Cardiac septum (tissue), 1 donor: ENCODE measurements around the gene NDUFAF4. TPM values are rescaled to one million over a fixed set of nuclear protein-coding genes. Genes with fewer than 3 reads are reported as not detected.

ENCODE experiments used
- DNase-seq: peaks from one replicate; pipeline ENCODE4 v3.0.0-alpha.2; 2020; ENCODE audit warnings: low spot score
- intact Hi-C: fragments of 100-400 bp; cut with DNase I; formaldehyde crosslinking; loops from one replicate; pipeline ENCODE4 v1.14.0; 2022
- long read RNA-seq: library from polyadenylated mRNA; unstranded; transcript quantifications from one replicate; pipeline ENCODE4 v2.0.0, GENCODE V29; 2021
- total RNA-seq: library from RNA; stranded (reverse); fragmentation: NEBNext Ultra II Directional; extraction: Animal tissue kit (Norgen Biotek cat#: 25700); gene quantifications from one replicate; pipeline ENCODE4 v1.2.1, GENCODE V29; 2021
- donor health status: DM: no; HTN: no; CAD: no.

Gene NDUFAF4
- total RNA-seq, result 103 TPM
- long read RNA-seq, transcript NDUFAF4-201 (3 exons, 2,399 nt), result major isoform, 52 of 61 reads
- long read RNA-seq, partial matches to known transcripts, result 0 of 61 reads
- long read RNA-seq, other reads (novel, unspliced or antisense), result 6 of 61 reads

GRCh38 chr6:96897396-96898240 is at the start of gene NDUFAF4:
TSS of gene NDUFAF4 (minus strand) at chr6:96897891. CDS start at chr6:96897801, 90 bp downstream.
- intact Hi-C loops, result loop anchor here (2.0 to 5.0 kb wide), 5 partner anchors 27 to 375 kb away; partner anchors contain the start of genes GPR63, KLHL32 and UFL1
- DNase-seq, result peak; percentile 97

DNA sequence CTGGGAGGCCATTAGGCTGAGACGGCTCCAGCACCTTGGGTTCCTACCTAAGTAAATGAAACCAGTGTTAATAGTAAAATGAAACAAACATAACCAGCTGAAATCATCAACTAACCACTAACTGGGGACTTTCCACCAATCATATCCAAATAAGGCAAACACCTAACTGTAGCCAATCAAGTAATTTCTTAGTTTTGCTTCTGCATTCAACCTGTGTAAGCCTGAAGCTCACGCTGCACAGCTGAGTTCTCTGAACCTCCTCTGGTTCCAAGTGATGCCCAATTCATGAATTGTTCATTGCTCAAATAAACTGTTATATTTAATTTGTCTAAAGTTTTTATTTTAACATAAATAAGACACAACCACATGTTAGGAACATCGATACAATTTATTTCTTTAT is 49.4 kb upstream of the NDUFAF4 start:
- DNase-seq, result no peak
- intact Hi-C loops, result no loop called here

DNA sequence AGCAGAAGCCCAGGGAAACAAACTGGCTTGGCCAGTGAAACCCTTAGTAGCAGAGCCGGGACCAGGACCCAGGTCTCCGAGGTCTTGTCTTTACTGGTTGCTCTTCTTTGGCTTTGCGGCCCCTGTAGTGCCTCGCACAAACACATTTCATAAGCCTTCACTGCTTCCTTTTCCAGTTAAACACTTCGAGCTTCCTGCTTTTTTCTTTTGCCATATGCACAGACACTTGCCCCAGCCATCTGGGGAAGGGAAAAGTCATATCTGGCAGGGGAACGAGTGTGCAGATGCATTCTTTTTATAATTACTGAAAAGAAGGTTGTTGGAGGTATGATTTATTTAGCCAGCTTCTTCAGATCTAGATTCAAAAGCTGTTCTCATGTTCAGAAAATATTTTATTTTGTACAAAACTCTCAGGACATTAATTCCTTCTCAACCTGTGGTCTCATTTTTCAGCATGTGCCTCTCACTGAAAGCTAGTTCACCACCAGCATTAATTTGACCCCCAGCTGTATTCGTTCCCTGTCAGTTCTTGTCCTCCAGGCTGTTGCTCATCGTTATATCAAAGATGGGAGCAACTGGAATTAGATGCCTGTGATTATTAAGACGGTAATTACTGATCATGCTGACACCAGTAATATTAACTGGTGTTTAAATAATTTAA is 46.0 kb upstream of the NDUFAF4 start:
- intact Hi-C loops, result no loop called here
- no peak for DNase-seq

DNA sequence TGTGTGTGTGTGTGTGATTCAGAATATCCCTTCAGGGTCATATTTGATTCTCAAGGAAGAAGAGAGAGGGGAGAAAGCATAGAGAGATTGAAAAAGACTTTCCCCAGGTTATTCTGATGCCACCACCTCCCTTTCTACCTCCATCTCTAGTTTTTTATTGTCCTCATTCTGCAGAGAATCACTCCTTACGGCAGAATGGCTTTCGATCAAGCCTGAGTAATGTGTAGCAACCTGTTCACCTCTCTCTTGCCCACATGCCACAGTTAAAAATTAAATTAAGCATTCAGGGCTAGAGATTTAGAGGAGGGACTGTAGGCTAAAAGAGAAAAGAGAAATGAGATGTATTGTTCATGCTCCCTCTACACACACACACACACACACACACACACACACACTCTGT is 45.0 kb upstream of the NDUFAF4 start:
- intact Hi-C loops, result no loop called here

DNA sequence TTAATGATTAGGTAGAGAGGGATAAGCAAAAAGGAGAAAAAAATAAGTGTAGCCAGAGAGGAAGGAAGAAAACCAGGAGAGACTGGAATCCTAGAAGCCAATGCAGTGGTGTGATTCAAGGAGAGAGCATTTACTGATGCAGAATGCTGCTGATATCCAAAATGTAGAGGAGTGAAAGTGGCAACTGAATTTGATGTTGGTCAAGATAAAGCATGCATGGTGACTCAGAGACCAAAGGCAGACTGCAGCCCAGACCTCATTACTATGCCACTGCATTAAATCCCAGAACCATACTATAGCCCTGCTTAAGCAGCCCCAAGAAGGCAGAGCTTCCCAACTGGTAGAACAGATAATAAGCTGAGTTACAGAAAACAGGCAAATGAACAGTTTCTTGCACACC is 42.6 kb upstream of the NDUFAF4 start:
- no peak for DNase-seq
- intact Hi-C loops, result no loop called here

More for the DNA sequence above, 45.0 kb upstream of the NDUFAF4 start:
- no peak for DNase-seq

GRCh38 chr6:96939007-96939805 is 41.5 kb upstream of the NDUFAF4 start:
- intact Hi-C loops, result no loop called here
- no peak for DNase-seq

- no peak for DNase-seq
- intact Hi-C loops, result no loop called here
Observed at GRCh38 chr6:96934087-96934486, 36.4 kb upstream of the NDUFAF4 start.

GRCh38 chr6:96931198-96931597 is 33.5 kb upstream of the NDUFAF4 start:
- intact Hi-C loops, result no loop called here
- DNase-seq, result no peak

DNA sequence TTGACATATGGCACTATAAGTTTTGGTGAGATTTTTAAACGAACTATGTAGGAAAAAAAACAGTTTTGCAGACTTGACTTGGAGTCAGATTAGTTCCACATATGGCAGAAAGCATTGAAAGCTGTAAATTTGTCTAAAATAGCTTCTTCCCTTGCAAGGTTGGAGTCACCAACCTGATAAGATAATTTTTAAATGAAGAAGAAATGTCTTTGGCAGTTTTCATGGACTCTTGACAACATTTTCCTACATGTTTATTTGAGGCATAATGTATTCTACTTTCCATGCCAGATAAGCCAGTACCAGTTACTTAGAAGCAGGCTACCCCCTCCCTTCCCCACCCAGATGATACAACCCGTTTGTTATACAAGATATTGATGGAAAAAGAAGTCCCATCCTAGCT is 32.0 kb upstream of the NDUFAF4 start:
- DNase-seq, result no peak
- intact Hi-C loops, result no loop called here

GRCh38 chr6:96927660-96928059 is 30.0 kb upstream of the NDUFAF4 start:
- DNase-seq, result no peak
- intact Hi-C loops, result no loop called here

GRCh38 chr6:96926425-96926824 is 28.7 kb upstream of the NDUFAF4 start:
- intact Hi-C loops, result no loop called here
- DNase-seq, result no peak

DNA sequence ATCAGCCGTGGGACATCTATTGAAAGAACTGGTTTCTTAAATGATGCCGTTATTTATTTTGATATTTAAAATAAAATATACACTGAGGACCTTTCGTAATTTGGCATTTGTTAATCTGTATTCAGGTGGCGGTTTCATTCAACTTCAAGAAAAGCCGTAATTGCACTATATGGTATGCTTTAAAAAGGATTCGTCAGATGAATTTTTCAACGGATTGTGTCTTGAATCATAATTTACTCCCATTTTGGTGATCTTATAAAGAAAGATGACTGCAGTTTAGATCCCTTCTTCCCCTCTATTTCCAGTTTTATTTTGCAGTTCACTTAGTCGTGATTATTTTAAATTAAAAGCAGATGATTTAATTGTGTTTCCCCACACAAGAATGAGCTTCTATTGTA is 27.6 kb upstream of the NDUFAF4 start:
- intact Hi-C loops, result loop anchor here (2.0 kb wide), 1 partner anchor 26 kb away; no protein-coding TSS in a partner anchor
- no peak for DNase-seq

GRCh38 chr6:96923871-96924493 is 26.3 kb upstream of the NDUFAF4 start:
- intact Hi-C loops, result loop anchor here (2.0 kb wide), 1 partner anchor 25 kb away; no protein-coding TSS in a partner anchor
- no peak for DNase-seq

- no peak for DNase-seq
- intact Hi-C loops, result no loop called here
Observed at GRCh38 chr6:96923400-96923799, 25.7 kb upstream of the NDUFAF4 start.

DNA sequence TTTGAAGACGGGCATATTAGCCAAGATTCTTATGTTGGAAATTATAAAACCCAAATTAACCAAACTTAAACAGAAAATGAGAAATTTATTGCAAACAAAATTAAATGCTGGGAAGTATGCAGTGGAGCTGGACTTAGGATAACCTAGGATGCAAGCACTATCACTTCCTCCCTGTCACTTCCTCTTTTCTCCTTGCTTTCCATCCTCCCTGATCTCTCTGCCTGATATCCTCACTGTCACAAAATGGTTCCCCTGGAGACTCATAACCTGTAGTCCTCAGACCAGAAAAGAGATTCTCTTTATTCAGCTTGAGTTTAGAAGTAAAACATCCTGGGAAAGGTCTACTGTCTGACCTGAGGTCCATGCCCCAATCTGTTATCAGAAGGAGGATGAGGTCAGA is 19.4 kb upstream of the NDUFAF4 start:
- intact Hi-C loops, result no loop called here
- DNase-seq, result no peak

GRCh38 chr6:96913621-96914020 is 15.9 kb upstream of the NDUFAF4 start:
- intact Hi-C loops, result no loop called here
- DNase-seq, result no peak

DNA sequence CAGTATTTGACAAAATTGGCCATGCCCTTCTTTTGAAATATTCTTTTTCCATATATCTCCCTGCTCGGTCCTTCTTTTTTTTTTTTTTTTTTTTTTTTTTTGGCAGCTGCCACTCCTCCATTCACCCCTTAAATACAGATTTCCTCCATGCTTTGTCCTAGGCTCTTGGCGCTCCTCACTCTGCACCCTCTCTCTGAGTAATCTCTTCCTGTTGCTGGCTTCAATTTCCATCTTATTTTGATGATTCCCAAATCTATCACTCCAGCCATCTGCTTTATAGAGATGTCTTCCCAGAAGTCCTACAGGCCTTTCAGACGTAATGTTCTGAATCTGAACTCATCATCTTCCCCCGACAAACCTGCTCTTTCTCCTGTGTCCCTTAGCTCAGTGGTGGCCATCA is 14.1 kb upstream of the NDUFAF4 start:
- intact Hi-C loops, result no loop called here
- DNase-seq, result no peak

DNA sequence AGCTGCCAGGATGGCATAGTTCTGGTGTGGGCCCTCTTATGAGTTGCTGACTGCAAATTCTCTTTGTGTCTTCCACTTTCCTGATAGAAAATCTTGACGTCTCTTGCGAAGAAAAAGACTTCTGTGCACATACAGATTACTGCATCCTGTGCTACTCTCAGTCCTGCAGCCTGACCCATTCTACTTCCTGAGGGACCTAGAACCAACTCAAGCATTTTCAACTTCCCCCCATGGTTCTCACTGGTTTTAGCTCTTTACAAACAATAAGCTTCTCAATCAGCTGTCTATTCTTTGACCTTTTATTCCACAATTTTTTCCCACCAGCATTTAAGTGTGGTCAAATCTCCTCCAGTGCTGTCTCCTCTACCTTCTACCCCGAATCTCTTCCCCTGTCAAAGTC is 13.5 kb upstream of the NDUFAF4 start:
- intact Hi-C loops, result no loop called here
- no peak for DNase-seq

GRCh38 chr6:96909811-96910210 is 12.1 kb upstream of the NDUFAF4 start:
- no peak for DNase-seq
- intact Hi-C loops, result no loop called here
